ENCODE measurements around the gene CST3.

DNA sequence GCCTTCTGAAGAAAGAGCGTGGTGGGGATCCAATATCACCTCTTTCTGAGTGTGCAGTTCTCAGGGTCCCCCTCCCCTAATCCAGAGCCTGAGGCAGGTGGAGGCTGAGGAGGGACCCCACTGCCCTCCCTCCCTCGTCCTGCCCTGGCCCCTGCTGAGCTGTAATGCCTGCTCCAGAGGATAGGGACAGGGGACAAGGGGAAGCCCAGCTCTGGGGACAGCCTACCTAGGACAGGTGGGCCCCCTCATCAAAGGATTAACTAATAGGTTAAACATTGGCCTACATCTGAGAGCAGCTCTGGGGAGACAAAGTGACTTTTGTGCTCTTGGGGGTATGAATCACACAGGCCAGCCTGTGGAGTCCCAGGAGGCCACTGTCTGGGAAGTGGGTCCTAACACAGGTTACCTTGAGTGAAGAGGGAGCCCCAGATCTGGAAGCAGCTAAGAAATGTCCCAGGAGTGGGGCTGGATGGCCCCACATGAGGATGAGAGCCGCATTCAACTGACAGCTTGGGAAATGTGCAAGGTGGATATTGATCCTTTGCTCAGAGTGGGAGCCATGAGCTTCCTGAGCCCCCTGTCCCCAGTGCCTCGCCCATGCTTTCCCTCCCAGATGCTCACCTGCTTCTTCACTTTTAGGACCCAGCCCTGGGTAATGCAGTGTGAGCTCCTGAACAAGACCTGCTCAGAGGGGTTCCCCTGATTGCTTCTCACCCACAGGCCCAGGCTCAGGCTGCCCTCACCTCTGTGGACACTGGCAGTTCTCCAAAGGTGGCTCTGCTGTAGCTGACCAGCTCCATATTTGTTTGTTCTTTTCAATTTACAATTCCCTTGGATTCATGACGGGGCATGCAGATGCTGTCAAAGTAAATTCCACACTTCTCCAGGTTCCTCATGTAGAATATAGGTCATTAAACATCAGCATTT lies 51.7 kb downstream of the CST3 start:
- TF ChIP-seq, protein P1, sequence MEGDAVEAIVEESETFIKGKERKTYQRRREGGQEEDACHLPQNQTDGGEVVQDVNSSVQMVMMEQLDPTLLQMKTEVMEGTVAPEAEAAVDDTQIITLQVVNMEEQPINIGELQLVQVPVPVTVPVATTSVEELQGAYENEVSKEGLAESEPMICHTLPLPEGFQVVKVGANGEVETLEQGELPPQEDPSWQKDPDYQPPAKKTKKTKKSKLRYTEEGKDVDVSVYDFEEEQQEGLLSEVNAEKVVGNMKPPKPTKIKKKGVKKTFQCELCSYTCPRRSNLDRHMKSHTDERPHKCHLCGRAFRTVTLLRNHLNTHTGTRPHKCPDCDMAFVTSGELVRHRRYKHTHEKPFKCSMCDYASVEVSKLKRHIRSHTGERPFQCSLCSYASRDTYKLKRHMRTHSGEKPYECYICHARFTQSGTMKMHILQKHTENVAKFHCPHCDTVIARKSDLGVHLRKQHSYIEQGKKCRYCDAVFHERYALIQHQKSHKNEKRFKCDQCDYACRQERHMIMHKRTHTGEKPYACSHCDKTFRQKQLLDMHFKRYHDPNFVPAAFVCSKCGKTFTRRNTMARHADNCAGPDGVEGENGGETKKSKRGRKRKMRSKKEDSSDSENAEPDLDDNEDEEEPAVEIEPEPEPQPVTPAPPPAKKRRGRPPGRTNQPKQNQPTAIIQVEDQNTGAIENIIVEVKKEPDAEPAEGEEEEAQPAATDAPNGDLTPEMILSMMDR (IDR thresholded peaks at IDR 0.05) = no peak
- TF ChIP-seq POLR2AphosphoS5 (IDR thresholded peaks at IDR 0.05) (no peak), EP300 (IDR thresholded peaks at IDR 0.05) (no peak), POLR2A (IDR thresholded peaks at IDR 0.05) (no peak)
